ENCODE results near the gene ME3.
"Not testable (repeated sequence)": the region's sequence is repeated elsewhere in the genome, so short reads cannot be mapped to it uniquely, and the experiment has no call there.

The ME3 gene

GRCh38 chr11:86558841-86559240, 113.6 kb downstream of the ME3 start:
- DNase-seq (ENCODE audit: low spot score): no peak

GRCh38 chr11:86558207-86558606, 114.2 kb downstream of the ME3 start:
- DNase-seq (ENCODE audit: low spot score): no peak

GRCh38 chr11:86555866-86556265, 116.5 kb downstream of the ME3 start:
- no peak for DNase-seq (ENCODE audit: low spot score)

- no peak for DNase-seq (ENCODE audit: low spot score)
These were observed 117.0 kb downstream of the ME3 start for GRCh38 chr11:86555401-86555800.

GRCh38 chr11:86553265-86553664, 119.2 kb downstream of the ME3 start:
- DNase-seq (ENCODE audit: low spot score): no peak

- DNase-seq (ENCODE audit: low spot score): no peak
These were observed 120.9 kb downstream of the ME3 start for GRCh38 chr11:86551288-86552092.

GRCh38 chr11:86550757-86551156, 121.7 kb downstream of the ME3 start:
- DNase-seq (ENCODE audit: low spot score): no peak

- no peak for DNase-seq (ENCODE audit: low spot score)
These were observed 124.0 kb downstream of the ME3 start for GRCh38 chr11:86548271-86548917.

GRCh38 chr11:86547727-86548126, 124.7 kb downstream of the ME3 start:
- no peak for DNase-seq (ENCODE audit: low spot score)

- DNase-seq (ENCODE audit: low spot score): not testable (repeated sequence)
These were observed 131.1 kb downstream of the ME3 start for GRCh38 chr11:86541299-86541698.

- no peak for DNase-seq (ENCODE audit: low spot score)
These were observed 134.2 kb downstream of the ME3 start for GRCh38 chr11:86538223-86538548.

- no peak for DNase-seq (ENCODE audit: low spot score)
These were observed 134.7 kb downstream of the ME3 start for GRCh38 chr11:86537541-86538222.

GRCh38 chr11:86535773-86536172, 136.6 kb downstream of the ME3 start:
- no peak for DNase-seq (ENCODE audit: low spot score)

GRCh38 chr11:86524620-86525352, 147.6 kb downstream of the ME3 start:
- no peak for DNase-seq (ENCODE audit: low spot score)

- DNase-seq (ENCODE audit: low spot score): peak; percentile 13
These were observed 148.4 kb downstream of the ME3 start for GRCh38 chr11:86523738-86524619.

- DNase-seq (ENCODE audit: low spot score): not testable (repeated sequence)
These were observed 149.9 kb downstream of the ME3 start for GRCh38 chr11:86522512-86522911.

- DNase-seq (ENCODE audit: low spot score): peak; percentile 17
These were observed 153.1 kb downstream of the ME3 start for GRCh38 chr11:86519064-86519911.

GRCh38 chr11:86518211-86518610, 154.2 kb downstream of the ME3 start:
- DNase-seq (ENCODE audit: low spot score): no peak

GRCh38 chr11:86517557-86517956, 154.9 kb downstream of the ME3 start:
- no peak for DNase-seq (ENCODE audit: low spot score)

- DNase-seq (ENCODE audit: low spot score): no peak
These were observed 156.9 kb downstream of the ME3 start for GRCh38 chr11:86515297-86516094.

Measured in pons (tissue), 1 donor.